Cerebellar nuclear complex (tissue), 1 donor: ENCODE measurements around the gene MVB12B.

Source experiments
- DNase-seq, 2 experiments: peaks; one replicate each; lab custom pipeline; 2025; lab: John Stamatoyannopoulos, UW

The MVB12B gene

DNA sequence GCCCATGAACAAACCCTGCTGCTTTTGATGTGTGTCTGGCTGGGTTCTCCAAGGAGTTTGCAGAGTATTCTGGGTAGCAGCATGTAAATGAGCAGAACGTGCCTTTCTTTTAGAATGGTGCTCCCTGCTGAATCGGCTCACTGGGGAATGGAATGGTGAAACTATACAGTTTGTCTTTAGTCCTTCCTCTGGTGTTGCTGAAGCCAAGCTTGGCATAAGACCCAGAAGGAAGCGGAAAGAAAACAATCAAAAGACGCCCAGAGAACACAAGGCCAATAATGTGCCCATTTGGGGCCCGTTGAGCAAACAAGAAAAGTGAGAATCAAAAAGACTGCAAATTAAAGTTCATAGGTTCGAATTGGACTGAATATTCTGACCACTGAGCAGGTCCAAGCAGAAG lies 60.1 kb downstream of the MVB12B start:
- DNase-seq: no peak

DNA sequence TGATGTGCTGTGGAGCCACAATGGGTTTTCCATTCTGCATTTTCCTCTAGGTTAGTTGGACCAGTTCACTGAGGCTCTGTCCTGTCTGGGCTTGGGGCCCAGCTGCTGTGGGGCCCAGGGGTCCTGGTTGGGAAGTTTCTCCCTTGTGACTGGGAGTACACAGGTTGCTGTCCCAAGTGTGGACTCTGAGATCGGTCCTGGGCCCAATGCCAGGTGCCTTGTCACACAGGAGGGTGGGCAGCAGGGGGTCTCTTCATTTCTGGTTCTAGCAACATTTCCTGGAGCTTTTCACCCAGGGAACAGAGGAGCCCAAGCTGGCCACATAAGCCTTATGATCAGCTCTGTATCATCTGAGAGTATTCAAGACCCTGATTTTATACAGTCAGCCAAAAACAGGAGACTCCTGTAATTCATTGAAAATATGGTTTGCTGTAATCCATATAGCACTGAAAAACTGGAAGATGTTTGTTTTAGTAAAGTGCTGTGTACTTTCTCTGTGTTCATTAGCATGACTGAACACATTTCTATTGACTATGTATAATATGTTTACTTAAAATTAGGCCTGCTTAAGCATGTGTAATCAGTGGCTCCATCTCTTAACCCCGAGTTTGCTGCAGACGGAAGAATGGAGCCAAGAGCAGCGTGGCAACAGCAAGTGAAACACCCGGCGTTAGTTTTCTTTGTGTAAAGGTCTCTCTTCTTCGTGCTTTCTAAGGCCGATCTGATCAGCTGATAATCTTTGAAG lies 62.5 kb downstream of the MVB12B start:
- DNase-seq: no peak

DNA sequence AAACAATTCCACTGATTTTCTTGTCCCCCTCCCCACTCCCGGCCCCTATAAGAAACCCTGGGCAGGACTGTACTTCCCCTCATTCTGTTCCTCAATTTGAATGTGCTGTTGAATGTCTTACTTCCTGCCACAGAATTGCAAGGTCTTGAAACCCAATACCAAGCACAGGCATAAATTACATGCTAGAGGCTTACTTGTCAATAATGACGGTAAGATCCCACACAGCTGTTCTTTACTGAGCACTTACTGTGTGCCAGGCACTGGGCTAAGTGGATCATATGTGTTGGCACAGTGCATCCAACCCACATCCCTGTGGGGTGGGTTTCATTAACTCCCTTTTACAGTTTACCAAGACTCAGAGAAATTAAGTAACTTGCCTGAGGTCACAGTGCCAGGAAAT lies 63.4 kb downstream of the MVB12B start:
- DNase-seq: no peak

DNA sequence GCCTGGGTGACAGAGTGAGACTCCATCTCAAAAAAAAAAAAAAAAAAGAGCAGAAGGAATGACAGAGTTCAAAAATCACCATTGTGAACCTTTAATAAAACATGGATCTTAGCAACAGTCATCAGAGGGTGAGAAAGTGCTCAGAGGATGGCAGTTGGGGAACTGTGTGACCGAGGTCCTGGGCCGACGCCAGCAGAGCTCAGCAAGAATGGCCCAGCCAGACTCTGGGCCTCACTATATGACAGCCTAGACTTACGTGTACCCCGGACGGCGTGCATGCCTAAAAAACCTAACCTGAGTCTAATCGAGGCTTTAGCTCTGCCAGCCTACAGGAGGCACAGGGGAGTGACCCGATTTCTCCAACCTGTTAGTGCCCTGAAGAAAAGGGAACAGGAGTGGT lies 64.3 kb downstream of the MVB12B start:
- DNase-seq: no peak

DNA sequence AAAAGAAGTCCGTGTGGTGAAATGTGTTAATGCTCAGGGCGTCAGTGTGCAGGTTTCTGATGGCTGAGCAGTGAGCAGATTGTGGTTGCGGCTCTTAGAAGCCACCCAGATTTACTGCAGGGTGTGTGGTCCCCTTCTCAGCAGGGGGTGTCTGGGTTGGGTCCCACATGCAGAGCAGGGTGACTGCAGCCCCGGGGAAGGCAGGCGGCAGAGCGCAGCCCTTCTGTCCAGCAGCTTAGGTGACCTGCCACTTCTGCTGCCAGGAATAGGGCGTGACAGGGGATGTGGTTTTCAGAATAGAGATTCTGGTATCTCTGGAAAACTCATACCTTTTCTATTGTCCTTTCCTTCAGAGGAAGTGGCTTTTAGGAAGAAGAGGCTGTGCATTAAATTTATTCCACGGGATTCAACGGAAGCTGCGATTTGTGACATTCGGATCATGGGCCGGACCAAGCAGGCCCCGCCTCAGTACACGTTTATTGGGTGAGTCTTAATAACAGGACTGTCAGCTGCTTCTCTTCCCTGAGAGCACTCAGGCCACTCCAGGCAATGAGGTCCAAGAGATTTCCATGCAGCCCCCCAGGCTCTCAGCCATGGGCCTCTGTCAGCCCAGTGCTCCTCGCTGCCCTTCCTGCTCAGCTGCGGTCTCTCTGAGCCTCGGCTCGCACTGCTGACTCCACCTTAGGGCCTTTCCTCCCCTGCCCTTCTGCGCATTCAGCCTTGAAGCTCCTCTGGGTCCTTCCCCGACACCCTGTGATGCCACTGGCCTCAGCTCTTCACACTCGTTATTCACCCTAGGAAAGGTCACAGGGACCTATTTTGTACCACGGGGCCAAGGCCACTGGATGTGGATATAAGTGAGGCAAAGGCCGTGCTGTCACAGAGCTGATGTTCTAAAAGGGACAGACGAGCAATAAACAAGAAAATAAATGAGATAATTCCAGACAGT lies 65.4 kb downstream of the MVB12B start:
- no peak for DNase-seq

DNA sequence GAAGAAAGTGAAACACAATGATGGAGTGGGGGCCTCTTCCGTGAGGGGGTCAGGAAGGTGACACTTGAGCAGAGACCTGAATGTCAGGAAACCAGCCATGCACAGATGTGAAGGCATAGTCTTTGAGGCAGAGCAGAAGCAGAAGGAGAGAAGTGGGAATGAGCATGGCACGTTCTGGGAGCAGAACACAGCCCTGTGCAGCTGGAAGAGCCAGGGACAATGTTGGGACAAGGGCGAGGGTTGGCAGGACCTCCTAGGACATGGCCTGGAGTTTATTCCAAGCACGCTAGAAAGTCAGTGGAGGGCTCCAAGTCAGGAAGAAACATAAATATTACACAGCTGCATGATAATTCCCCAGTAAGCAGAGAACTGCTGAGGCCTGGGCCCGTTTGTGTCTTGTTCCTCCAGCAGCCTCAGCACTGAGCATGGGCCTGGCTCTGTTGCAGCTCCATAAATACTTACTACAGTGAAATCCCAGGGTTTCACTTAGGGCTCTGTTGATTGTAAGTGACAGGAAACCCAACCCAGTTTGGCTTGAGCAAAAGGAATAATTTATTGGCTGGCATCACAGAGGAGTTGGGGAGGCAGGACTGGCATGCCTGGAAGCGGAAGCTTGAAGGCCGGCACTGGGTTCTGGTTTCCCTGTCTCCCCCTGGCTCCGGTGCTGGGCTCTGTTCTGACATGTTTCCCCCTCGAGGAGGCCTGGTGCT lies 66.2 kb downstream of the MVB12B start:
- no peak for DNase-seq

DNA sequence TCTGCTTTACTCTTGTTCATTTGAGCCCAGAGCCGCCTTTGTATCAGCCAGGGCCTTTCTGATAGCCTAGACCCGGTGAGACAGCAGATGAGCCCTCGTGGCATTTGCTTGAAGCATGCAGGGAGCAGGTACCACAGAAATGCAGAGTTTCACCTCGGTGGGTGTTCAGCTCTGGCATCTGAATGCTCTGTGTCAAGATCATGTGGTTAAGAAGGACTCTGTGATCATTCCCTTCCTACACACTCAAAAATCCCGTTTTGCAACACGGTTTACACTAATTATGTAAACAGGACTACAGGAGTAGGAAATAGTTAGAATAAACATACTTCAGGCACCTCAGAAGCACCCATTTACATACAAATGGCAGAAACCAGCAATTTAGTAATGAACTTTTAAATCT lies 67.2 kb downstream of the MVB12B start:
- no peak for DNase-seq

DNA sequence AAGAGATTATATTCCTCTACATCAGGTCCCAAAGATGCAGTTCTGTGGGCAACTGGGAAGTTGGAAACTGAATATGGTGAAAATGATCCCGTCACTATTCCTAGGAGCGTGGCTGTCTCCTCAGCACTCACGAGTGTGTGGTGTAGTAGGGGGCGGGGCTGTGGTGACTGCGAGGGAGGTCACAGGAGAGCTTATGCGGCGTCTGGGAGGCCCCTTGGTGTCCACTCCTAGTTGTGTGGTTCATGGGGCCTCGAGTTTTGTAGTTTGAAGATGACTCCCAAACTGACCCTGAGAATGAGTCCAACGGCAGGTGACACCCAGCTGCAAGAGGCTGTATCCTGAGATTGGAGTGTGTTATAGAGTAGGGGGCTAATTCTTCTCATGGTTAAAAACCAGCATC lies 68.2 kb downstream of the MVB12B start:
- DNase-seq: no peak

DNA sequence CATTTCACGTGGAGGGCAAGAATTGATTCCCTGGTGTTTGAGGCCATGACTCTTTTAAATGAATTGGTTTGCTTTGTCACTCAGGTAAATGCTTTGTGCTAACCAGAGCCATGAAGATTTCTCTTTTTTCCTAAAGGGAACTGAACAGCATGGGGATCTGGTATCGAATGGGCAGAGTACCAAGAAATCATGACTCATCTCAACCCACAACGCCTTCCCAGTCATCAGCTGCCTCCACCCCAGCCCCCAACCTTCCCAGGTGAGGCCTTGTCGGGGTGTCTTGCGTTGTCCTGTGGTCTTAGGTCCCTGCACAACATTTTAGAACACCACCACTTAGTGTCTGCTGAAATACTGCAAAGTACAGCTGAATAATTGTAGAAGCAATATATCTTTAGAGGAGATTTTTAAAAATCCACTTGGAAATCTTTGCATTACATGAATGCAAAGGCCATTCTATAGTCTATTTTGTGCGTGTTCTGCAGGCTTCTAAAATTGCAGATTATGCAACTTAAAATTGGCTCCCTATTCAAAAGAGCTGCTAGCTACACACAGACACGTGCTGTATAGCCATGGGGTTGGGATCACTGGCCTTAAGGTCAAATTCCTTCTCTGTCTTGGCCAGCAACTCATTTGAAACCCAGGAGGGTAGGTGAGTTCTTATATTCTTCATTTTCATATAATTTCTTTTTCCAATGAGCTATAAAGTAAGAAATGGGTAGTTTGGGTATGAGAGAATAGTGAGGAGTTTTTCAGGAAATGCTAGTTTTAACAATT lies 69.0 kb downstream of the MVB12B start:
- no peak for DNase-seq

DNA sequence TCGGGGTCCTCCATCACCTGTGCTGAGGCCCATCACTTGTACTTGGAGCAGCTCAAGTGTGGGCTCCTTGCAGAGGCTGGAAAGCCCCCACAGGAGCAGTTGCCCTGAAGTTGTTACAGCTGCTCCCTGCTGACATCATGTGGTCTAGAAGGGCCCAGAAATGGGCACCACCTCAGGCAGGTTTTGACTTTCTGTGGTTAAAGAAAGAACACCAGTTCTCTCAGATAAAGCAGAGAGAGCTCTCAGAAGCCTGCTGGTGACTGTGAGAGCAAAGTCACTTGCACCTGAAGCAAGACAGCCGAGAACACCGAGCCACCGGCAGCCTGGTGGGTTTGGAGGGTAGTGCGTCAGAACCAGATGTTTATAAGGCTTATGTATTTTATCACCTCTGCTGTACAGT lies 70.4 kb downstream of the MVB12B start:
- no peak for DNase-seq

DNA sequence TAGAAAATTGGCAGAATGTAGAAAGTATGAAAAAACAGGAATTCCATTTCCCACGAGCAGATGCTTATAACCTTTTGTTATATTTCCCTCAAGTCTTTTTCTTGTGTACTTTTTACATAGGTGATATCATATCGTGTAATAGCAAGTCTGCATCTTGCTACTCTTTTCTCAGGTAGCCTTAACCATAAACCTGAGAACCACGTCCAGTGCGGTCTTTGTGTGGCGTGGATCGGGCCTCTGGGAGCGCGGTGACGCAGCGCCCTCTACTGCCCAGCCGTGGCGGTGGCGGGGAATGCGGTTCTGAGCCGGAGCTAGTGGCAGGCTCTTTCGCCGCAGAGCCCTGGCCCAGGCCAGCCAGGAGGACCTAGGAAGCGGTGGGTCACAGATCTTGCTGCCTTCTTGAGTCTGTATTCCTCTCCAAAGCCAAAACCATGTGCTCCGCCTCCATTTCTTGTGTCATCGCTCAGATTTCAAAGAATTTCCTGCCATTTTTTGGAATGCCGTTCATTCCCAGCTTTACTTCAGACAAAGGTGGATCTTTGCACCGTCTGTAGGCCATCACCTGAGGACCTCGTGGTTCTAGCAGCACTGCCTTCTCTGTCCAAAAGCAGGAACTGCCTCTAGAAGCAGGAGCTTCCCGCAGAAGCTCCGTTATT lies 71.9 kb downstream of the MVB12B start:
- DNase-seq: no peak

DNA sequence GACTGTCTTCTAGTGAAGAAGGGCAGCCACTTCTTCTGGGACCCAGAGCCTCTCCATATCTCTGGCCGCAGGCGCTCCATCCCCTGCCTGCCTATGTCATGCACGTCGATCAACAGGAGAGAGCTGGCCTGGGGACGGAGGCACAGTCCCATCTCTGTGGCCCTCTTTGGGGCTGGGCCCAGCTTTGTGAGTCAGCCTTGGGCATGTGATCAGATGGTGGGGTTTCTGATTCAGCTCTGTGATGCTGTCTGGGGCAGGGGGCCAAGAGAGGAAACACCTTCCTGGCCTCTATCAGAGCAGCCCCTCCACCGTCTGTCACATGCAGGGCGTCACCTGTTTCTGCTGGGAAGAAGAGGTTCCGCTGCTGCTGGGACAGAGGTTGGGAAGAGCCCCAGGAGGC lies 72.6 kb downstream of the MVB12B start:
- DNase-seq: no peak

DNA sequence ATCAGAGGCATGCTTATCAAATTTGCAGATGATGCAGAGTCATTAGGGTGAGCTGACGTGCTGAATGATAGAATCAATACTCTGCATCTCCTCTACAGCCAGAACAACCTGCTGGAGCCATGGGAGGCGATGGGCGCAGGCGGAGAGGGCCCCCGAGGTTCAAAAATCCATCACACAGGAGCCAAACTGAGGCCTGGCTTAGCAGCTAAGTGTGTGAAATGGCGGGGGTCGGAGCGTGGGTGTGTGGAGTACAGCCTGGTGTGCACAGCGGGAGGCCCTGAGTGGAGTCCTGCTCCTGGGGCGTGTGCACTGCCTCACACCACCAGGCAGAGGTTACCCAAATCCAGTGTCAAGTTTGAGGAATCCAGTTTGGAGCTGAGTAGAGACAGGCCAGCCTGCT lies 73.2 kb downstream of the MVB12B start:
- no peak for DNase-seq

DNA sequence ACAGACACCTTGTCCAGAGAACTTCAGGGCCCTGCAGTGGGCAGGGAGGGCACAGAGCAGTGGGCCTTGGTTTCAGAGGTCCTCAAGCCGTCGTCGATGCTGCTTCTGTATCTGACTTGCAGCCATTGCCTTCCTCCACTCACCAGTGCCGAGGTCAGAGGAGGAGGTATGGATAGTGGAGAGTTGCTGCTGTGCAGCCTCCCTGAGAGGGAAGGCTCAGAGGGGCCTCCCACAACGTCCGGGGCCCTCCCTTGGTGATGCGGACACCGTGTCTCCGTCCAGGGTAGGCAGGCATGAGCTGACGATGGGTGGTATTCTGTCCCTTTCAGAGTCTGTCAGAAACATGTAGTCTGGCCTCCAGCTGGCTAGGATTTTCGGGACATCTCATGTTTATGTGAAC lies 73.9 kb downstream of the MVB12B start:
- no peak for DNase-seq

DNA sequence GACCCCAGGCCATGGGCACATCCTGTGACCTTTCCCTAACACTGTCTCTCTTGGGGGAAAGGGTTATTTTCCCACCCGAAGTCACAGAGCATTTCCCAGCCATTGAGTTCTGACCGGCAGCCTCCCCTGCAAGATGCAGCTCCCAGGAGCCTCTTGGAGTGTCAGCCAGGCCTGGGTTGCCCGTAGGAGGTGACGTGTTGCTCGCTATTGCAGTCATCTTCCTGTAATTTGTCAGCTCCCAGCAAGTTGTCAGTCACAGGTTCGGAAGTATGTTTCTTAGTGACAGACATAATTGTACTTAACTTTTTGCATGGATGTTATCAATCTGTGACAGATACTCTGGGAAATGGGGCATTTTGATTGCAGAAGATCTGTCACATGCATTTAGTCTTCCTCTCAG lies 74.5 kb downstream of the MVB12B start:
- no peak for DNase-seq

DNA sequence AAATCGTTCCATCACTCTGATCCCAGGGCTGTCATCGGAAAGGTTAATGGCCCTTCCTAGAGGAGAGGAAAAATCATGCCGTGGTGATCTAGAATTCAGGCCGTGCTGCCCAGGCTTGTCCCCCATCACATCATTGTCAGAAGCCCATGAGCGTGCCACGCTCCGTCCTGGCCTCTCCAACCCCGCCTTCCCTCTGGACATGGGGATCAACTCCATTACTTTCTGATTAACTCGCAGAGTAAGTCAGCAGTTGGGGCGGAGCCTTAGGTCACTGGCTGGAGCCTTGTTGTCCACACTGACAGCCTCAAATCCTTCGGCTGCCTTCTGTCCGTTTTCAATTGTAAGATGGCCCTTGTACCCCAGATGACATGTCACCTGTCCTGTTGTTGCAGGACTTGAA lies 75.0 kb downstream of the MVB12B start:
- DNase-seq: no peak

DNA sequence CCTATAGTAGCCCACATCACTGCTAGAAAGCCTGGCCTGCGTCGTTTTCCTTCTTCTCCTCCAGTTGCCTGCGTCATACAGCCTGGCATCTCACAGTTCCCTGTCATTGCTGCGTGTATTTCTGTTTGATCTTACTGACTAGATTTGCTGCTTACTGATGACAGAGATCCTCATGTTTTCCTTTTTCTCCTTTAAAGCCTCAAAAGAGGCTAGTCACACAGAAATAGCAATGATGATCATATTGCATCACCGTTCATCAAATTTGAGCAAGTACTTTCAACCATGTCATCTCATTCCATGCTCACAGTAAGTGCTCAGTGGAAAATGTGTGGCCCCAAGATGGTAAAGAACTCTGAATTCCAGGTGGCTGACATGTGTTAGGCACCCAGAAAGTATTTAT lies 76.8 kb downstream of the MVB12B start:
- no peak for DNase-seq

DNA sequence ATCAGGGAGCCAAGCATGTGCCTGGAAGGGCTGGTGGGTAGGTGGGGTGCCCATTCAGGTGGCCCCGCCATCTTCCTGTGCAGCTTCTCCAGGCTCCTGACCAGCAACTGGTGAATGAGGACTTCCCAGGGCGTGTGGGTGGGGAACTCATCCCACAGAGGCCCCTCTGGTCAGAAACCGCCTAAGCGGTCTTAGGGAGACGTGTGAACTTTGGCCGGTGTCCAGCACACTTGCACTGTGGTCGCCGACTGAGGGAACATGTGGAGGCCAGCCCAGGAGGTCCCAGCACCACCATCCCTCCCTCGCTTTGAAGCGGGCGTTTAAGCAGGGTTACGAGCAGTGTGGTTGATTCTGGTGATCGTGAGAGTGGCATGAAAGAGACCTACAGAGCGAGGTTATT lies 77.8 kb downstream of the MVB12B start:
- no peak for DNase-seq

DNA sequence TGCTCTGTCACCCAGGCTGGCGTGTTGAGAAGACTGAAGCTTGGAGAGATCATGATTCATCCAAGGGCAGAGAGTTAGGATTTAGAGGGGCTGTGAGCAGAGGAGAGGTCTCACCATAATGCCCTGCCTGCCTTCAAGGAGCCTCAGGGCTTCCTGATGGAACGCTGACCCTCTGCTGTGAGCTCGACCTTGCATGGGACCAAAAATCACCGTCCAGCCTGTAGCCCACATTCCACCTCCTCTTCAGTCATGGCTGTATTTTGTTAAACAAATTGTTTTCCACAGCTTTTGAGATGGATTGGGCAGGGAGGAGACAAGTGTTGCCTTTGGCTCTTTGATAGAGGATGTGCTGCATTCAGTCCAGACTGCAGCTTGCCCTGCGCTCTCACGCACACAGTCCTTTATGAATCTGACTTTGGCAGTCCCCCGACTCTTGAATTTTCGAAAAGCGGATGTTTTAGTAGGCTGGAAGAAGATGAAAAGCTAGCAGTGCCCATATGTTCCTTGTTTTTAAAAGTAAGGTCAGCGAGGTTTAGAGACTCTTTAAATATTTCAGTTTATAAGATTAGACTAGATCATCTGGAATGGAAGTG lies 79.5 kb downstream of the MVB12B start:
- DNase-seq: no peak

DNA sequence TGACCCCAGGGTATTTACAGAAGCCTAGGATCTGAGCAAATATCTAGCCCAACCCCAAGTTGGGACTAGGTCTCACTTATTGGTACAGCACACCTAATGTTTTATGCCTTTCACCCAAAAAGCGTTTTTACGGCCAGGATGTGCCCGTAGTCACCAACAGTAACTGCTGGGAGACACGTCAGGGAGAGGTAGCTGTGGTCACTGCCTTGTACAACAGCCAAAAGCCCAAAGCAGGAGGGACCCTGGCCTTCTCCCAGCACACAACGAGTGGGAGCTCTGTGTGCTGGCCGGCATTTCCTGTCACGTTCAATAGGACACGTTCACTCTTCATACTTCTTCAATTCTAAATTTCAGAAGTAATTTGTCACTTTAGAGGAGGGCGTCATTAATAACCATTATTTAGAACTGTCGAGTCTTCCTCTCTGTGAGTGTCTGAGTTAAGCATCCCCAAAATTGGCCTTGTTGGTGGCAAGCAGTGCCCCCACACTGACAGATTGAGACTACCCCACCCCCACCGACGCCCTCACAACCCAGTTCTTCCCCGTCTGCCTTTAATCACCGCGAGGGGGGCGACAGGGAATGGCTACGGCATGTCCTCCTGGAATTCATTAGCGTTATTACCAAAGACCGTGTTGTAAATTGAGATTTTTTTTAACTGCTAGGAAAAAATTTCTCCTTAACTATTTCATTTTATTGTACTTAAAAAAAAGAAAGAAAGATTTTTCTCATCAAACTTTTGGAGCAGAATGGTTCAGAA lies 80.7 kb downstream of the MVB12B start:
- no peak for DNase-seq
